Hepatocyte (in vitro differentiated cells): ENCODE measurements around the gene YPEL1. TPM values are rescaled to one million over a fixed set of nuclear protein-coding genes. Genes with fewer than 3 reads are reported as not detected.

Experiments used
- DNase-seq: peaks from one replicate; pipeline ENCODE4 v3.0.0-alpha.2; 2016; ENCODE audit warnings: low spot score
- H2AFZ ChIP-seq: fragments of 200-600 bp; sonication (generic); 2 replicates; pipeline ENCODE4 v1.6.0; 2016; ENCODE audit warnings: antibody characterized with exemption, mild to moderate bottlenecking
- H3K27ac ChIP-seq: fragments of 200-600 bp; sonication (generic); 2 replicates; pipeline ENCODE4 v1.5.1; 2016; ENCODE audit warnings: mild to moderate bottlenecking
- H3K27me3 ChIP-seq: fragments of 200-600 bp; sonication (generic); 2 replicates; pipeline ENCODE4 v1.6.1; 2016
- H3K36me3 ChIP-seq: fragments of 200-600 bp; sonication (generic); replicated peaks from 2 replicates; pipeline ENCODE4 v1.5.1; 2016; ENCODE audit warnings: low read depth; ENCODE audit not compliant: insufficient read depth
- H3K4me1 ChIP-seq: fragments of 200-600 bp; sonication (generic); 2 replicates; pipeline ENCODE4 v1.5.1; 2016; ENCODE audit warnings: mild to moderate bottlenecking, moderate library complexity; ENCODE audit not compliant: insufficient read depth
- H3K4me2 ChIP-seq: fragments of 200-600 bp; sonication (generic); 2 replicates; pipeline ENCODE4 v1.6.0; 2016
- H3K4me3 ChIP-seq: fragments of 200-600 bp; sonication (generic); 2 replicates; pipeline ENCODE4 v1.5.1; 2016; ENCODE audit warnings: mild to moderate bottlenecking
- H3K79me2 ChIP-seq: fragments of 200-600 bp; sonication (generic); 2 replicates; pipeline ENCODE4 v1.6.0; 2017; ENCODE audit warnings: mild to moderate bottlenecking
- H3K9me2 ChIP-seq: fragments of 200-600 bp; sonication (generic); replicated peaks from 2 replicates; pipeline ENCODE4 v1.6.0; 2017; ENCODE audit warnings: mild to moderate bottlenecking; ENCODE audit not compliant: insufficient read depth
- H3K9me3 ChIP-seq: fragments of 200-600 bp; sonication (generic); 2 replicates; pipeline ENCODE4 v1.5.1; 2016; ENCODE audit warnings: low read depth, mild to moderate bottlenecking
- H4K20me1 ChIP-seq: fragments of 200-600 bp; sonication (generic); 2 replicates; pipeline ENCODE4 v1.6.0; 2016; ENCODE audit warnings: mild to moderate bottlenecking; ENCODE audit not compliant: insufficient read depth, poor library complexity, severe bottlenecking
- CTCF ChIP-seq: fragments of 200-600 bp; sonication (generic); IDR thresholded peaks from 2 replicates; pipeline ENCODE4 v1.5.1; 2016; ENCODE audit warnings: antibody characterized with exemption, mild to moderate bottlenecking; ENCODE audit not compliant: poor library complexity
- EZH2 ChIP-seq: fragments of 200-600 bp; sonication (generic); IDR thresholded peaks from 2 replicates; pipeline ENCODE4 v1.6.1; 2016; ENCODE audit warnings: antibody characterized with exemption, mild to moderate bottlenecking, borderline replicate concordance
- EZH2phosphoT487 ChIP-seq: fragments of 200-600 bp; sonication (generic); IDR thresholded peaks from one replicate; pipeline ENCODE4 v1.6.1; 2018; ENCODE audit warnings: antibody characterized with exemption, mild to moderate bottlenecking, low read depth, moderate library complexity; ENCODE audit not compliant: unreplicated experiment, severe bottlenecking
- WGBS: methylation state at CpG from one replicate; pipeline ENCODE4 v1.1.6; 2016; ENCODE audit warnings: low lambda C conversion rate; ENCODE audit errors: missing lambda C conversion rate; 5-methylcytosine and 5-hydroxymethylcytosine counted together
- polyA plus RNA-seq: library from polyadenylated mRNA; unstranded; fragments of >200 nt; fragmentation: Nextera tagmentation; extraction: Ambion mirVana; gene quantifications from 2 replicates; pipeline ENCODE4 v1.2.1, GENCODE V29; 2016
- total RNA-seq: library from RNA; depleted of rRNA; stranded (reverse); fragments of >200 nt; gene quantifications from 2 replicates; pipeline ENCODE4 v1.2.3, GENCODE V29; 2014

The YPEL1 gene
- total and polyA plus RNA-seq, 2 experiments from 2014 or later, result 2.0 to 3.1 TPM

GRCh38 chr22:21703684-21704316, 31.8 kb downstream of the YPEL1 start:
- Histone ChIP-seq H3K27me3 (no peaks in the 10 kb centered on the region), H3K9me2 (no peaks in the 10 kb centered on the region), H3K36me3 (no peaks in the 10 kb centered on the region), H2AFZ (no peak overlapping the region), H3K4me3 (no peak overlapping the region), H3K9me3 (no peaks in the 10 kb centered on the region), H3K27ac (no peak overlapping the region), H3K4me1 (peaks cover 4% of the 10 kb centered on the region), H3K4me2 (no peak overlapping the region), H4K20me1 (no peaks in the 10 kb centered on the region), H3K79me2 (no peaks in the 10 kb centered on the region)
- no peak for DNase-seq
- WGBS, result 93% methylated on average over 31 of the region's 31 CpGs
- TF ChIP-seq CTCF, result no peak
- no peak for TF ChIP-seq EZH2
- TF ChIP-seq EZH2phosphoT487, result no peak

- no peak for TF ChIP-seq EZH2
- no peak for TF ChIP-seq CTCF
- TF ChIP-seq EZH2phosphoT487, result no peak
- Histone ChIP-seq H3K79me2 (no peaks in the 10 kb centered on the region), H3K27ac (no peak overlapping the region), H3K4me2 (no peak overlapping the region), H2AFZ (no peak overlapping the region), H4K20me1 (no peaks in the 10 kb centered on the region), H3K27me3 (no peaks in the 10 kb centered on the region), H3K9me3 (no peaks in the 10 kb centered on the region), H3K4me1 (peaks cover 4% of the 10 kb centered on the region), H3K9me2 (no peaks in the 10 kb centered on the region), H3K4me3 (no peak overlapping the region), H3K36me3 (no peaks in the 10 kb centered on the region)
- DNase-seq, result no peak
- WGBS, result 96% methylated on average over 23 of the region's 30 CpGs
Observed at GRCh38 chr22:21702700-21703683, 32.6 kb downstream of the YPEL1 start.

GRCh38 chr22:21702094-21702493, 33.5 kb downstream of the YPEL1 start:
- H3K4me1 ChIP-seq, result peaks cover 4% of the 10 kb centered on the region
- no peak overlapping the region for H3K4me3 ChIP-seq
- no peaks in the 10 kb centered on the region for H3K9me2 ChIP-seq
- H3K9me3 ChIP-seq, result no peaks in the 10 kb centered on the region
- DNase-seq, result no peak
- H3K27ac ChIP-seq, result no peak overlapping the region
- H4K20me1 ChIP-seq, result no peaks in the 10 kb centered on the region
- H3K4me2 ChIP-seq, result no peak overlapping the region
- H3K79me2 ChIP-seq, result no peaks in the 10 kb centered on the region
- no peak for TF ChIP-seq EZH2
- TF ChIP-seq CTCF, result no peak
- no peaks in the 10 kb centered on the region for H3K27me3 ChIP-seq
- H2AFZ ChIP-seq, result no peak overlapping the region
- WGBS, result 92% methylated on average over 6 of the region's 6 CpGs
- H3K36me3 ChIP-seq, result no peaks in the 10 kb centered on the region
